Measurements from ENCODE around the gene WFIKKN1. TPM values are rescaled to one million over a fixed set of nuclear protein-coding genes. Genes with fewer than 3 reads are reported as not detected.

WFIKKN1 gene
- total RNA-seq, 1 donor from 2014 or later: 0.10 TPM

DNA sequence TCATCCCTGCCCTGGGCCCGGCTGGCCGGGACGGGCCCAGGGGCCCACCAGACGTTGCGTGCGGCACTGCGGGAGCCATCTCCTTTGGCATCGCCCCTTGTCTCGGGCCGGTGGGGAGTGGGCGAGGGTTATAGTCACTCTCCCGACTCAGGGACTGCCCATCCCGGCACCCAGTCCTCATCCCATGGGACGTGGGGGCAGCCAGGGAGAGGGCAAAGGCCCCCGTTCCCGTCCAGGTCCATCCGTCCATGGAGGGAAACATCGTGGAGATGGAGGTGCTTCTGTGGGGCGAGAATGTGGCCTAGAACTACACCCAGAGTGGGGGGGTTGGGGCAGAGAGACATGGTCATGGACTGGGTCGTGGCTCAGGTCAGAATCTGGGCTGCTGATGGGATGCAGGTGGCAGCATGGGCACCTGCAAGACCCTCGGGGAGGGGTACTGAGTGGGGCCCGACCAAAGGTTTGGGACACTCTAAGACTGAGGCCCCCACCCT, 15.9 kb downstream of the WFIKKN1 start:
- ATAC-seq (no peak), DNase-seq (no peak)
- intact Hi-C loops (cut with micrococcal nuclease): no loop called here

DNA sequence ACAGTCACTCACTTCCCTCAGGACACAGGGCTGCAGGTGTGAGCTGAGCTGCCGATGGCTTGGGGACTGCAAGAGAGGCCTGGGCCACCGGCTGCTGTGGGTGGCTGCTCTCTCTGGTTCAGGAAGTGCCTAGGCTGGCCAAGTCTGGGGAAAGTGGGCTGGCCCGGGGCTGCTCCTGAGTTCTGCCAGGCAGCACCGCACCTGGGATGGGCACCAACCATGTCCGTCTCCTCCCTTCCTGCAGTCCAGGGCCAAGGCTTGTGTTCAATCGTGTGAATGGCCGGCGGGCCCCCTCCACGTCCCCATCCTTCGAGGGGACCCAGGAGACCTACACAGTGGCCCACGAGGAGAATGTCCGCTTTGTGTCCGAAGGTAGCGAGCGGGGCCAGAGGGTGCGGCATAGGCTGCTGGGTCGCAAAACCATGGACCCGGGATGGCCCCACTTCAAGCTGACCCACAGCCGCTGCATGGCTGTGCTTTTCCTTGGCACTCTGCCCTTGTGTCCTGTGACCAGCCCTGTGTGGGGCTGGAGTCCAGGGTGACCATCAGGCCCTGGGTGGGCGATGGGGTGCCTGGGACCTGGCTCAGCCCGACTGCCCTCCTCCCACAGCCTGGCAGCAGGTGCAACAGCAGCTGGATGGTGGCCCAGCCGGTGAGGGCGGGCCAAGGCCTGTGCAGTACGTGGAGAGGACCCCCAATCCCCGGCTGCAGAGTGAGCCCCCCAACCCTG, 16.6 kb downstream of the WFIKKN1 start:
- peak; percentile 1 for ATAC-seq
- intact Hi-C loops (cut with micrococcal nuclease): no loop called here

DNA sequence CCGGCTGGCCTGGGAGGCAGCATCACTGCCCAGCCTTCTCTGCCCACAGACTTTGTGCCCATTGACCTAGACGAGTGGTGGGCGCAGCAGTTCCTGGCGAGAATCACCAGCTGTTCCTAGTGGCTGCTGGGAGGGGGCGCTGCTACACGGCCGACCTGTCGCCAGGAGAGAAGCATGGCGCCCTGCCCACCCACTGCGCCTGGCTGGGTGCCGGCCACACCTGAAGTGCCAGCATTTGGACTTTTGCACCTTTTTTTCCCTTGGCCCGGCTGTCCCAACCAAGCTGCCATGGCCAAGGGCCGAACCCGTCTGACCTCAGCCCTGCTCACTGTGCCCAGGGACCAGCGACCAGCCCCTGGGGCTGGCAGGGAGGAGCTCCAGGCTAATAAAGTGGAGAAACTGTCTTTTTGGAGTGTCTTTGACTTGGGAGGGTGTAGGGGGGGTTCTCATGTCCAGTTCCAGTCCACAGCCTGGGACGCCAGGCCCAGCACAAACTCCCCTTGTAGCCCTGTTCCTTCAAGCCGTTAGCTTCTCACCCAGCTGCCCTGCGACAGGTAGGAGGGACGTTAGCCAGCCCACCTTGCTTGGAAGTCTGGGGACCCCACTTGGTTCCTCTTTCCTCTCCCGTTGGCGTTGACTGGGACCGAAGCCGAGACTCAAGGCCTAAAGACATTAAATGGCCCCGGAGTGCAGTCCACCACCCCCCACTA, 17.4 kb downstream of the WFIKKN1 start:
- ATAC-seq (no peak), DNase-seq (no peak)
- intact Hi-C loops (cut with micrococcal nuclease): no loop called here

More for the DNA sequence above, 16.6 kb downstream of the WFIKKN1 start:
- DNase-seq: no peak

DNA sequence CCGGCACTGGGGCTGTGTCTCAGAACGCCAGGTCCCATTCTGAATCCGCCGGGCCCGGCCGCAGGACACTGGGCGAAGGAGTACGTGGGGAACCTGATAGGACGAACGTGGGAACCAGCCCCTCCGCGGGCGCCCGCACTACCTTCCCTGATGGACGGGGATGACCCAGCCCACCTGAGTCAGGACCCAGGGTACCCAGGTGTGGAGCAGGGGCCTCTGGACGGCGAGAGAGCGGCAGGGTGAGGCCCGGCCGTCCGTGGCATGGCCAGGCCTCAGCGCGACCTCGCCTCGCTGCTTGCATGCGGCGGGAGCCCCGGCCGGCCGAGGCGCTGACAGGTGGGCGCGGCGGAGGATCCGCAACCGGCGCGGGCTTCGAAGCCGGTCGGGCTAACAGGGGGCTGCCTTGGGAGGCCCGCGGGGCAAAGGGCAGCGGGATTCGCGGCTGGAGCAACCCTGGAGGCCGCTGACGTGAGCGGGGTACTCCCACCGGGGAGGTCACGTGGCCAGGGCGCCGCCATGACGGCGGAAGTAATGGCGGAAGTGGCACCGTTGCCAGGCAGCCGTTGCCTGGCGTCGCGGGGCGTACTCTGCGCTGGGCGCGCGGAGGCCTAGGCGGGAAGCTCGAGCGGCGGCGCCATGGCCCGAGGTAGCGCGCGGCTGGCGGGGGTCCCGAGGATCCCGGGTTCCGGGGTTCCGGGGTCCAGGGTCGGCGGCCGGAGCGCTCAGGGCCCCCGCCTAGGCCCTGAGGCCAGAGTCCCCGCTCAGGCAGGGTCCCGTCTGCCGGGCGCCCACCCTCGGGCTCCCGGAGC, 18.2 kb downstream of the WFIKKN1 start, which contains the start of gene WDR90:
WDR90 (plus strand) TSS at position 585 of the 809 bp plus-strand sequence; CDS start at position 637, 52 bp downstream.
- intact Hi-C loops (cut with micrococcal nuclease): no loop called here
- peak; percentile 97 for DNase-seq
- peak; percentile 83 for ATAC-seq

DNA sequence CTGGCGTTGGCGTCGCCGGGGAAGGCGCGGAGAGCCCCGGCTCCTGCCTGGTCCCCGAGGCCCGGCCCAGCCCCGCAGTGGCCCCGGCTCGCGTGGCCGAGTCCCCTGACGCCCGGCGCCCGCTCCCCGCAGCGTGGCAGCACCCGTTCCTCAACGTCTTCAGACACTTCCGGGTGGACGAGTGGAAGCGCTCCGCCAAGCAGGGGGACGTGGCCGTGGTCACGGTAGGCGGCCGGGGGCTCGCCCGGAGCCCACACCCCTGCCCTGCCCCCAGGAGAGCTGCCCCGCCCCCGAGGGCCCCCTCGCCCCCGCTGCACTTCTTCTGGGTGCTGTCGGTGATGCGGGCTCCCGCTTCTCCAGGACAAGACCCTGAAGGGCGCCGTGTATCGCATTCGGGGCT, 18.8 kb downstream of the WFIKKN1 start:
- intact Hi-C loops (cut with micrococcal nuclease): no loop called here
- ATAC-seq (peak; percentile 0), DNase-seq (no peak)

DNA sequence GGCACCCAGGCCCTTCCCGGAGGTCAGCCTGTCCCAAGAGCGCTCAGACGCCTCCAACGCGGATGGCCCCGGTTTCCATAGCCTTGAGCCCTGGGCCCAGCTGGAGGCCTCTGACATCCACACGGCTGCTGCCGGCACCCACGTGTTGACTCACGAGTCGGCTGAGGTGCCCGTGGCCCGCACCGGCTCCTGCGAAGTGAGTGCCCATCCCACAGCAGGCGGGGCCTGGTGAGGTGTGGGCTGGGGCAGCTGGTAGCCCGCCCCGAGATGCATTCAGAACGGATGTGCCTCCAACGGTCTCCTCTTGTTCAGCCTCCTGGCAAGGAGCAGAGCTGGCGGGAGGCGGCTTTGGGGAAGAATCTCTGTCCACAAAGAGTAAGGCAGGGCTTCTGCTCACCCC, 21.1 kb downstream of the WFIKKN1 start:
- DNase-seq (no peak), ATAC-seq (no peak)
- intact Hi-C loops (cut with micrococcal nuclease): no loop called here

DNA sequence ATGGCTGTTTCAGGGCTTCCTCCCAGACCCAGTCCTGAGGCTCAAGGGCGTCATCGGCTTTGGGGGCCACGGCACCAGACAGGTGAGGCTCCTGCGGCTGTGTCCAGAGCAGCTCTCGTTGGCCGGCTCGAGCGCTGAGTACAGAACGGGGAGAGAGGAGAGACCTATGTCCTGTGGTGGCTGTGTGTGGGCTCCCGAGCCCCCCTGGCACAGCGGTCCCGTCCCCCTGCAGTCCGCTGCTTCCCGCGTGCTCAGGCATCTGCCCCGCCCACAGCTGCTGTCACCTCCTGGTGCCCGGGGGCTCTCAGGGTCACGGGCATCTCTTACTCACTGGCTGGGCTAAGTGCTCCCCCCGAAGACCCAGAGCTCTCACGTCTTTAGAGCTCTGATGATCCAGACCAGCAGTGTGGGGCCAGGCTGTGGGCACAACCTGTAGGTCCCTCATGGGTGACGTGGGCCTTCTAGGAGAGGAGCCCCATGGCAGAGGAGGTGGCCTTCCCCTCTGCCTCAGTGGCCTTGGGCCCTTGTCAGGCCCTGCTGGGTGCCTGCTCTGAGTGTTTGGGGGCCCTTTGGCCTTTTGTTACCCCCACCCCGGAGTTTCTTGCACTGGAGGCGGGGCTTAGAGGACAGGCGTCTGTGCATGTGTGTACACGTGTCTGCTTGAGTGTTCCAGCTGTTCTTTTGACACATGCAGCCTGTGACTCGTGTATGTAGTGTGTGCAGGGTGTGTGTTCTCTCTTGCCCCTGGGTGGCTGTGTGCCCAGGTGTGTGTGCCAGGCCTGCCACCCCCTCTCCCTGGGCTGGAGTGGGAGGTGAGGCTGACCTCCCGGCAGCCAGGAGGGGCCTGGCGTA, 21.9 kb downstream of the WFIKKN1 start:
- DNase-seq (no peak), ATAC-seq (no peak)
- intact Hi-C loops (cut with micrococcal nuclease): no loop called here

DNA sequence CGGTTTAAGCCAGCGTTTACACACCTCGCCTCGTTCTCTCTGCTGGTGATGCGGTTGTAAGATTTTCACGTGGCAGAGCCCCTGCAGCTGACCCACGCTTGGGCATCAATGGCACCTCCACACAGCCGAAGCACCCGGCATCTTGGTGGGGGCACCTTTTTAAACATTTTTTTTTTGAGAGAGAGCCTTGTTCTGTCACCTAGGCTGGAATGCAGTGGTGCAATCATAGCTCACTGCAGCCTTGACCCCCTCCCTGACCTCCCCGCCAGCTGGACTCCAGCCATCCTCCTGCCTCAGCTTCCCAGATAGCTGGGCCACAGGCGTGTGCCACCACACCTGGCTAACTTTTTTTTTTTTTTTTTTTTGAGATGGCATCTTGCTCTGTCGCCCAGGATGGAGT, 23.2 kb downstream of the WFIKKN1 start:
- intact Hi-C loops (cut with micrococcal nuclease): no loop called here
- no peak for DNase-seq
- no peak for ATAC-seq

DNA sequence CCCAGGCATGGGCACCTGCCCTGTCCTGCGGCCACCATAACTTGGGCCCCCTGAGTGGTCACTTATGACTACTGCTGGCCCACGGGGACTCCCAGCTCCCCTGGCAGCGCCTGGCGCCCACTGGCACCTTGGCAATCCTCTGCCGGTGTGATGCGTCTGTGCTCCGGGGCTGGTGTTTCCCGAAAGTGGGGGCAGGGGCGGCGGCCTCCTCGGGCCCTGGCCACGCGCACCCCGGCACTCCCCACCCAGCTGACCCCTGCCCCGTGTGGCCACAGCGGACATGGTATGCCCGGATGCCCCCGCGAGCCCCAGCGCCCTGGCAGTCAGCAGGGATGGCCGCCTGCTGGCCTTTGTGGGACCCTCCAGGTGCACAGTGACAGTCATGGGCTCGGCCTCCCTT, 26.7 kb downstream of the WFIKKN1 start:
- intact Hi-C loops (cut with micrococcal nuclease): no loop called here
- ATAC-seq (no peak), DNase-seq (no peak)

DNA sequence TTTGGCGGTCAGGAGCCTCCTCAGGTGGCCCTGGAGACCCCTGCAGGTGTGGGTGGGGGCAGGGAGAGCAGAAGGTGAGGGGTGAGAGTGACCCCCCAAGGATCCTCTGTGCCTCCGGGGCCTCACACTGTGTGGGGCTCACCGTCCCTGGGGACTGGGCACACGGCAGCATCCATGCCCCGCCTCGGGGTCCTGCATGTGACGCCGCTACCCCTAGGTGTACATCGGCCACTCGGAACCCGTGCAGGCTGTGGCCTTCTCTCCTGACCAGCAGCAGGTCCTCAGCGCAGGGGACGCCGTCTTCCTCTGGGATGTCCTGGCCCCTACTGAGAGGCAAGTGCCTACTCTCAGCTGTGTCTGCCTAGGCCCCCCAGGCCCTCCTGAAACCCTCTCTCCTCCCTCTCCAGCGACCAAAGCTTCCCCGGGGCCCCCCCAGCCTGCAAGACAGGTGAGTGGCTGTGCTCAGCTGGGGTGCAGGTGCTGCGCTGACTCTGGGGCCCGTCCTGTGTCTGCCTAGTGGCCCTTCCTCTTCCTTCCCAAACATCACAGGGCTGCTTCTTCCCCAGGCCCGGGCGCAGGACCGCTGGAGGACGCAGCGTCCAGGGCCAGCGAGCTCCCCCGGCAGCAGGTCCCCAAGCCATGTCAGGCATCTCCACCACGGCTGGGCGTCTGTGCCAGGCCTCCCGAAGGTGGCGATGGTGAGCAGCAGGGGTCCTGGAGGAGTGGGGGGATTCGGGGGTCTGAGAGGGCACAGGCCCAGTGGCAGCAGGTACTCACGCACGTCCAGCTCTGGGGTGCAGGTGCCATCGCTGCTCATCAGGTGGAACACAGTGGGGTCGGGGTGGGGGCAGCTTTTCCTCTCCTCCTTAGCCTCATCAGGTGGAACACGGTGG, 28.1 kb downstream of the WFIKKN1 start:
- DNase-seq (no peak), ATAC-seq (no peak)
- intact Hi-C loops (cut with micrococcal nuclease): no loop called here

DNA sequence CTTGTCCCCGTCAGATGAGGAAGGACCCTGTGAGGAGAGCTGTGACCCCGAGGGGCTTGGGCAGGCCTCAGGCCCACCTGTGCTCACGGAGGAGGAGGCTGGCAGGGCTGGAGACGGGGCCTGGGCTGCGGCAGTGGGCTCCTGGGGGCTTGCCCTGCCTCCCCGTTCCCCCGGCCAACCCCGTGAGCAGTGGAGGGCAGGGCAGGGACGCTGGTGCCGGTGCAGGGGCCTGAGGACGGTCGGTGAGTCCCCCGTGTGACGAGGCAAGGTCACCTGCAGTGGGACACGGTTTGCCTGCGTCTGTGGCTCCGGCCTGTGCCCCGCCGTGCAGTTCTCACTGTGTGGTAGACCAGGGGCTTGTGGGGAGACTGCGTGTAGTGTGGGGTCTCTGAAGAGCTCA, 28.8 kb downstream of the WFIKKN1 start:
- intact Hi-C loops (cut with micrococcal nuclease): no loop called here
- DNase-seq: no peak
- no peak for ATAC-seq

DNA sequence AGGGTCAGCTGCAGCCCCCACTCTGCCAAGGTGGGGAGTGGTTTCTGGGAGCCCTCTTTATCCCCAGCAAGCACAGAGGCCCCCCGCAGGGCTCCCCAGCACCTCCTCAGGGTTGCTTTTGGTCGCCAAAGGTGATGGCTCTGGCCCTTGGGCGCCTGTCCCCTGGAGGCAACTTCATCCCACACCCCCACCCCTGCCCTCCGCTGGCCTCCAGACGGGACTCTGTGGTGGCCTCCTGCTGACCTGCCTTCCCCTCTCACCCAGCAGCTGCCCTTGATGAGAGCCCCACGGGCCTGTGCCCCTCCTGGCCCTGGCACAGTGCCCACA, 29.3 kb downstream of the WFIKKN1 start:
- intact Hi-C loops (cut with micrococcal nuclease): no loop called here
- ATAC-seq: no peak
- no peak for DNase-seq

DNA sequence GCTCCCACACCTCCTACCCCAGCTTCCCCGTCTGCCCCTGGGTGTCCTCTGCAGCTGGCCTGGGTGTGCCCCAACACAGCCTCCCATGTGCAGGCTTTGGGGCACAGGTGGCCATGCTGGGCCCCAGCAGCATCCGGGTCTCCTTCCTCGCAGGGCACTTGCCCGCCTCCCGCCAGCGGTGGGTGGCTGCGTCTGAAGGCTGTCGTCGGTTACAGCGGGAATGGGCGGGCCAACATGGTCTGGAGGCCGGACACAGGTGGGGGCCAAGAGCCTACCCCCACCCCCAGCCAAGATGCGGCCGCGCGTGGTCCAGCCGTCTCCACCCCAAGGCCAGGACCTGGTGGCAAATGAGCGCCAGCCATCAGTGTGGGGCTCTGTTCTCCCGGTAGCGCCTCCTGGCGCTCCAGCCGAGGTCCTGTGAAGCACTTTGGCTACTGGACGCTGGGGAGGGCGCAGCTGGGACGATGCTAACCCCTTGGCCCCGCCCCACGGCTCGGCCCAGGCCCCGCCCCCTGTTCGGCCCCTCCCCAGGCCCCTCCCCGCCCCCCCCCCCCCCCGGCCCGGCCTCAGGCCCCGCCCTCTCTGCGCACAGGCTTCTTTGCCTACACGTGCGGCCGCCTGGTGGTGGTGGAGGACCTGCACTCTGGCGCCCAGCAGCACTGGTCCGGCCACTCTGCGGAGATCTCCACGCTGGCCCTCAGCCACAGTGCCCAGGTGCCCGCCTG, 29.8 kb downstream of the WFIKKN1 start:
- intact Hi-C loops (cut with micrococcal nuclease): no loop called here
- ATAC-seq: peak; percentile 87
- DNase-seq: peak; percentile 93

DNA sequence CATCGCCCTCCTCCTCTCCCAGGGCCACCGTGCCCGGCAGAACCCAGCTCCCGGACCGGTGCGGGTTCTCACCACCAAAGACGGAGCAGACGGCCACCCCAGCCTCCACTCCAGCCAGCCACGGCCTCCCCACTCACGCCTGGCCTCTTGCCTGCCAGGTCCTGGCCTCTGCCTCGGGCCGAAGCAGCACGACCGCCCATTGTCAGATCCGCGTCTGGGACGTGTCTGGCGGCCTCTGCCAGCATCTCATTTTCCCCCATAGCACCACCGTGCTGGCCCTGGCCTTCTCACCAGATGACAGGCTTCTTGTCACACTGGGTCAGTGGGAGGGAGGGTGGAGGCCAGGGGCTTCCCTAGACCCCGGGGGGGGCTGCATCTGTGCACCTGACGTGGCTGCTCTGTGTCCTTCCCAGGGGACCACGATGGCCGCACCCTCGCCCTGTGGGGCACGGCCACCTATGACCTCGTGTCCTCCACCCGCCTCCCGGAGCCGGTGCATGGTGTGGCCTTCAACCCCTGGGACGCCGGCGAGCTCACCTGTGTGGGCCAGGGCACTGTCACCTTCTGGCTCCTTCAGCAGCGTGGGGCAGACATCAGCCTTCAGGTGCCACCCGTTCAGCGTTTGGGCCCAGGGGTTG, 30.5 kb downstream of the WFIKKN1 start:
- ATAC-seq (peak; percentile 2), DNase-seq (peak; percentile 53)
- intact Hi-C loops (cut with micrococcal nuclease): no loop called here

DNA sequence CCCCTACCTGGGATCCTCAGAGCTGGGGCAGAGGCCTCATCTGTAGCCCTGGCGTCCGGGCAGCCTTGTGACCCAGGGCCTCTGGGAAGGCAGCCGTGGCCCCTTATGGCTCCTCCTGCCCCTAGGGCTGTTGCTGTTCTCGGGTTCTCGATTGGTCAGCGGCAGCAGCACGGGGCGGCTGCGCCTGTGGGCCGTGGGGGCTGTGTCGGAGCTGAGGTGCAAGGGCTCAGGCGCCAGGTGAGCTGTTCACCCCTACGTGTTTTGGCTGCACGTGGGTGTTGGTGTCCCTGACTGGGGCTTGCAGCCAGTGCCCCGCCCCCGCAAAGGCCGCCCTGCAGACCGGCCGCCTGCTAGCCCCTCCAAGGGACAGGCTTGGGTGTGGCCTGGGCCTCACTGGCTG, 31.3 kb downstream of the WFIKKN1 start:
- intact Hi-C loops (cut with micrococcal nuclease): no loop called here
- DNase-seq (no peak), ATAC-seq (no peak)

DNA sequence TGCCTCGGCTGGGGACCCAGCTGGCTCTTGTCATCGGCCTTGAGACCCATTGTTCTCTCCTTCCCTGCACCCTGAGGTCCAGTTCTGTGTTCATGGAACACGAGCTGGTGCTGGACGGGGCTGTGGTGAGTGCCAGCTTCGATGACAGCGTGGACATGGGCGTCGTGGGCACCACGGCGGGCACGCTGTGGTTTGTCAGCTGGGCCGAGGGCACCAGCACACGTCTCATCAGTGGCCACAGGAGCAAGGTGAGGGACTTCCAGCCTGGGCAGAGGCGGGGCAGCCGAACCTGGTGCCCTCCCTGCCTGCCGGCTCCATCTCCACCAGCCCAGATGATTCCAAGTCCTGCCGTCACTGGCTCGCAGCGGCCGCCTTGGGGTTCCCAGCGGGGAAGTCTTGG, 31.8 kb downstream of the WFIKKN1 start:
- ATAC-seq (no peak), DNase-seq (no peak)
- intact Hi-C loops (cut with micrococcal nuclease): no loop called here

DNA sequence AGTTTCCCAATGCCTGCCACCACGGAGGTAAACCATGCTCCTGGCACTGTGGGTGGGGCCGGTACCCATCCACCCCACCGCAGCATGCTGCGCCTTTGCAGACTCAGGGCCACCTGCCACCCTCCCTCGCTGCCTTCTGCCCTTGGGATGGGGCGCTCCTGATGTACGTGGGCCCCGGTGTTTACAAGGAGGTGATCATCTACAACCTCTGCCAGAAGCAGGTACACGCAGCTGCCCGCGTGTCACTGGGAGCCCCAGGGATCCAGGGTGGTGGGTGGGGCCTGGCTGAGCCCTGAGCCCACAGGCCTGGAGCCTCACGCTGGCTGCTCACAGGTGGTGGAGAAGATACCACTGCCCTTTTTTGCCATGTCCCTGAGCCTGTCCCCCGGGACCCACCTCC, 35.8 kb downstream of the WFIKKN1 start:
- ATAC-seq (no peak), DNase-seq (no peak)
- intact Hi-C loops (cut with micrococcal nuclease): no loop called here
